Fibroblast of pulmonary artery (primary cell): ENCODE data around the gene RNF6.

Experiments used
- DNase-seq: peaks from one replicate; pipeline ENCODE4 v3.0.0-alpha.2; 2010; ENCODE audit warnings: low read depth
- H3K4me3 ChIP-seq: replicated peaks from 2 replicates; pipeline ENCODE4 v1.5.1; 2011; ENCODE audit warnings: low read depth, mild to moderate bottlenecking, control low read depth, low read length, moderate library complexity
- TF ChIP-seq, protein P1 (sequence below): IDR thresholded peaks from 2 replicates; pipeline ENCODE4 v1.5.1; 2011; ENCODE audit warnings: mild to moderate bottlenecking, control low read depth, low read length, inconsistent platforms; ENCODE audit errors: missing control alignments

The RNF6 gene

DNA sequence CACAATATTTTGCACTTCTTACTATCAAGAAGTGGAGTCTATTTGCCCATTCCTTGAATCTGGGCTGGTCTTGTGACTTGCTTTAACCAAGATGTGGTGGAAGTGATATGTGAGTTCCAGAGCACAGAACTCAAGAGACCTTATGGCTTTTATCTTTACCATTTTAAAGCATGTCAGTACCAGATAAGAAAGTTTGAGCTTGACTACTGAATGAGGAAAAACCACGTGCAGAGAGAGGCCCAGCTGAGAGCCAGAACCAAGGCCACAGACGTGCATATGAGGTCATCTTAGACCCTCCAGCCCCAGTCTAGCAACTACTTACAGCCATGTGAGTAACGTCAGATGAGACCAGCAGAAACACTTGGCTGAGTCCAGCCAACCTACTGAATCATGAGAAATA lies 25.5 kb upstream of the RNF6 start:
- TF ChIP-seq, protein P1, sequence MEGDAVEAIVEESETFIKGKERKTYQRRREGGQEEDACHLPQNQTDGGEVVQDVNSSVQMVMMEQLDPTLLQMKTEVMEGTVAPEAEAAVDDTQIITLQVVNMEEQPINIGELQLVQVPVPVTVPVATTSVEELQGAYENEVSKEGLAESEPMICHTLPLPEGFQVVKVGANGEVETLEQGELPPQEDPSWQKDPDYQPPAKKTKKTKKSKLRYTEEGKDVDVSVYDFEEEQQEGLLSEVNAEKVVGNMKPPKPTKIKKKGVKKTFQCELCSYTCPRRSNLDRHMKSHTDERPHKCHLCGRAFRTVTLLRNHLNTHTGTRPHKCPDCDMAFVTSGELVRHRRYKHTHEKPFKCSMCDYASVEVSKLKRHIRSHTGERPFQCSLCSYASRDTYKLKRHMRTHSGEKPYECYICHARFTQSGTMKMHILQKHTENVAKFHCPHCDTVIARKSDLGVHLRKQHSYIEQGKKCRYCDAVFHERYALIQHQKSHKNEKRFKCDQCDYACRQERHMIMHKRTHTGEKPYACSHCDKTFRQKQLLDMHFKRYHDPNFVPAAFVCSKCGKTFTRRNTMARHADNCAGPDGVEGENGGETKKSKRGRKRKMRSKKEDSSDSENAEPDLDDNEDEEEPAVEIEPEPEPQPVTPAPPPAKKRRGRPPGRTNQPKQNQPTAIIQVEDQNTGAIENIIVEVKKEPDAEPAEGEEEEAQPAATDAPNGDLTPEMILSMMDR: no peak

DNA sequence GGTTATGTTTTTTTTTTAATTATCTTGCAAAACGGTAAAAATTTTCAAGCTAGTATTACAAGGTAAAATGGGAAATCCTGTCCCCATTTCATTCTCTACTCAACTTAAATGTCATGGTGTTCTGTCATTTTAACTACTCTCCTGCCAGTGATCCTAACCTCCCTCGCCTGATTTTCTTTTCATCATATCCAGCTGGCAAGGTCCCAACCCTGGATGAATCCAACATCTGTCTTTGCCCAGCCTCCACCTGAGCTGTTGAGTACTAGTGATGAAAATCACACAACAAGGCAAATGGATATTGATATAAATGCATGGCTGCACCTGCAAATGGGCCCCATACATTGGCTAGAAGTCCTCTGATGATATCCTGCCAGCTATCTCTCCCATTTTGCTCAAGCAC lies 24.9 kb upstream of the RNF6 start:
- TF ChIP-seq, protein P1: no peak
- no peak overlapping the region for H3K4me3 ChIP-seq
- no peak for DNase-seq

More for the DNA sequence above, 25.5 kb upstream of the RNF6 start:
- DNase-seq: no peak
- H3K4me3 ChIP-seq: no peak overlapping the region

DNA sequence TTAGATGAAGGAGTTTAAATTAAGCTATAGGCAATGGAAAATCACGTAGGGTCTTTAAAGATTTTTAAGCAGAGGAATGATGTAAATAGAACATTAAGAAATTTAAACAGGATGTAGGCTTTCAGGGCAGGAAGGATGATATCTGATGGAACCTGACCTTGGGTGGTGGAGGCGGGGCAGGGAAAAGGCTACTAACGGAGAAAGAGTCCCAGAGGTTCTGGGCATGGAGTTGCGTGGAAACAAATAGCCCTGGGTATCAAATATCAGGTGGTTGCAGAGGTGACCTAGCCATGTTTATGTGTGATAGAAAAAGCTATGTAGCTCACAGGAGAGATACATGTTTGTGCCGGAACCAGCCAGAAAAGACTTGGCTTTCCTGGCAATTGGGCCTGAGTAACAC lies 24.0 kb upstream of the RNF6 start:
- no peak overlapping the region for H3K4me3 ChIP-seq
- no peak for DNase-seq
- TF ChIP-seq, protein P1: no peak

DNA sequence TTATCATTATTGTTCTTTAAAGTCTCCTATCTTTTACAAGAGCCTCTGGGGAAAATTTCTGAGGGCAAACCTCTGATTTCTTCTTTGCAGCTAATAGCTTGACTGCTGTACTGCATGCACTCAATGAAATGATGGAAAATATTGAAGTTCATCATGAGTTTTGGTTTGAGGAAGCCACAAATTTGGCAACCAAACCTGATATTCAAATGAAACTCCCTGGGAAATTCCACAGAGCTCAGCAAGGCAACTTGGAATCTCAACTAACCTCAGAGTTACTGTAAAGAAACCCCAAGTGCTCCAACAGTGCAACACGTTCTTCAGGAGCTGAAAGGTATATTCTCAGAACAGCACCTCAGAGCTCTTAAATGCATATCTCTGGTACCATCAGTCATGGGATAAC lies 14.2 kb upstream of the RNF6 start:
- DNase-seq: no peak
- no peak overlapping the region for H3K4me3 ChIP-seq
- TF ChIP-seq, protein P1: no peak

DNA sequence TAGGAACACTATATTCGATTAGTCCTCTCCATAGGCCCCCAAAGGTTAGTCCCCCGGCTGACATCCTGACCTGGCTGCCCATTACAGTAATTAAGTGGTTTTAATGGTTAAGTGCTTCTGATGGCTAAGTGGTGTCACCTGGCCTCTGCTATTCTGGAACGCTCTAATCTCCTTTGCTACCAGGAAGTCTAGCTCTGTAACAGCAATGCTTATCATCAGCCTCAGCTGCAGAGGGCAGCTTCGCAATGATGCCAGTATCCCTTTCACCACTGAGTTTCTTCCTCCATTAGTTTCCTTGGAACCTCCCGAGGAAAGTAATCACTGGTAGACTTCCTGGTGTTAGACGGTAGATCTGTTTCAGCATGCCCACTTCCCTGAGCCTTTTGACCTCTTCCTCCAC lies 8.6 kb upstream of the RNF6 start:
- no peak overlapping the region for H3K4me3 ChIP-seq
- TF ChIP-seq, protein P1: no peak
- no peak for DNase-seq

DNA sequence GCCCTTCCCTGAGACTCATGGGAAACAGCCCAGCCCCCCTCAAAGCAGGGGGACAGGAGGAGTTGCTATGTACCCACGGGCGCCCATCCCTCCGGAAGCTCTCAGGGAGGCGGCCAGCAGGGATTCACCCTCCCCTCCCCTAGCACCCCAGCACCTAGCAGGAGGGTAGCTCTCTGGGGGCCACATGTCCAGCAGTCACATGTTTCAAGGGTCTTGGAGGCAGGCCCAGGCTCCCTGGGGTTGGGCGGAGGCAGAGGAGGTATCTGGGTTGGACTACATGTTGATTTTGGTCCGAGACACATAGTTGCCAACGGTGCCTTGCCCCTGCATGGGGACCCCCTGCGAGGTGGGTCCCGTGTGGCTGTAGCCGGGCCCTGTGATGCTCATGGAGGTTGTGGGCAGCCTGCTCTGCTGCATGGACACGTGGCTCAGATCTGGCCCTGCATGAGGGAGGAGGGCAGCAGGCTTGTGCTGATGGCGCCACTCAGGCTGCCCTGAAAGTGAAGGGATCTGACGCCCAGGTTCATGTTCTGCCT lies 7.0 kb upstream of the RNF6 start:
- H3K4me3 ChIP-seq: no peak overlapping the region
- TF ChIP-seq, protein P1: no peak

DNA sequence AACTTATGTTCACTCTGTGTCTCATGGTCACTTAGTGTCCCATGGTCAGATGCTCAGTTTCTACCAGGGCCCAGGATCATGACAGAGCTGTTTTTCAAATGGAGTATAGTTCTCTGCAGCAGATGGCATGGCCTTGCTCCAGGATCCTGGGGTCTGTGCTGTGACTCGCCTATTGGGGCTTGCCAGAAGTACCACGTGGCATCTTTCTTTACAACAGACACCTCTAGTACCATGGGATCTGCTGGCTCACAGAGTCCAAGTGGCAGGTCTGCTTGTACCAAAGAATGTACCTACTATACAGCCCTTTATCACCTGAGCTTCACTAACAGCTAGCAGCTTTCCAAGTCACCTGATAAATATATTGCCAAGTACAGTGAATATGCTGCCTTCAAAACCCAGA lies 6.0 kb upstream of the RNF6 start:
- no peak for DNase-seq
- TF ChIP-seq, protein P1: no peak
- H3K4me3 ChIP-seq: no peak overlapping the region

More for the DNA sequence above, 7.0 kb upstream of the RNF6 start:
- no peak for DNase-seq
